ENCODE results near the gene AP4S1.

GRCh38 chr14:31075144-31075543 lies 49.7 kb downstream of the AP4S1 start:
- TF ChIP-seq ZNF274 (IDR thresholded peaks at IDR 0.05; ENCODE audit: low read depth, low read length) (no peak), YY1 (IDR thresholded peaks at IDR 0.05; ENCODE audit: insufficient read depth, insufficient read length) (no peak)

Measured in NT2/D1 (cell line).